Ecto neural progenitor cell (in vitro differentiated cells): ENCODE measurements around the gene RELA.
"Not testable (repeated sequence)": the region's sequence is repeated elsewhere in the genome, so short reads cannot be mapped to it uniquely, and the experiment has no call there.

ENCODE experiments used
- DNase-seq: peaks from one replicate; pipeline ENCODE4 v3.0.0-alpha.2; 2018; ENCODE audit warnings: low spot score

RELA gene

GRCh38 chr11:65662799-65663638 is at the start of gene RELA:
RELA (minus strand) TSS chr11:65662916; CDS start chr11:65662832, 84 bp downstream.
- peak; percentile 93 for DNase-seq

GRCh38 chr11:65711785-65712632 is 49.3 kb upstream of the RELA start, which contains the start of gene KAT5:
KAT5 (plus strand) TSS chr11:65712252; CDS start chr11:65712268, 16 bp downstream.
- peak; percentile 100 for DNase-seq

- no peak for DNase-seq
Measured at GRCh38 chr11:65710421-65710820, 47.7 kb upstream of the RELA start.

GRCh38 chr11:65709661-65710060 is 46.9 kb upstream of the RELA start:
- DNase-seq: no peak

GRCh38 chr11:65708451-65708850 is 45.7 kb upstream of the RELA start:
- no peak for DNase-seq

GRCh38 chr11:65707002-65707401 is 44.3 kb upstream of the RELA start:
- not testable (repeated sequence) for DNase-seq

- not testable (repeated sequence) for DNase-seq
Measured at GRCh38 chr11:65706303-65706763, 43.6 kb upstream of the RELA start.

GRCh38 chr11:65703846-65704245 is 41.1 kb upstream of the RELA start:
- no peak for DNase-seq

- no peak for DNase-seq
Measured at GRCh38 chr11:65701686-65702085, 39.0 kb upstream of the RELA start.

- DNase-seq: no peak
Measured at GRCh38 chr11:65700399-65700798, 37.7 kb upstream of the RELA start.

GRCh38 chr11:65699306-65699705 is 36.6 kb upstream of the RELA start:
- DNase-seq: no peak

- no peak for DNase-seq
Measured at GRCh38 chr11:65698205-65698604, 35.5 kb upstream of the RELA start.

- DNase-seq: no peak
Measured at GRCh38 chr11:65696802-65697552, 34.3 kb upstream of the RELA start.

GRCh38 chr11:65695459-65696241 is 32.9 kb upstream of the RELA start:
- no peak for DNase-seq

GRCh38 chr11:65692367-65692766 is 29.7 kb upstream of the RELA start:
- no peak for DNase-seq

GRCh38 chr11:65691847-65692246 is 29.1 kb upstream of the RELA start:
- DNase-seq: not testable (repeated sequence)

GRCh38 chr11:65685981-65686380 is 23.3 kb upstream of the RELA start:
- DNase-seq: no peak

GRCh38 chr11:65683480-65683879 is 20.8 kb upstream of the RELA start:
- DNase-seq: not testable (repeated sequence)

GRCh38 chr11:65680192-65680743 is 17.6 kb upstream of the RELA start:
- no peak for DNase-seq

GRCh38 chr11:65672982-65673381 is 10.3 kb upstream of the RELA start:
- DNase-seq: no peak
